Bronchial epithelial cell (primary cell): ENCODE data around the gene ARHGAP15. TPM values are rescaled to one million over a fixed set of nuclear protein-coding genes. Genes with fewer than 3 reads are reported as not detected.

Experiments used
- DNase-seq: peaks from one replicate; pipeline ENCODE4 v3.0.0-alpha.2; 2010; ENCODE audit warnings: low read depth
- FAIRE-seq: peaks from 2 replicates; lab custom pipeline; 2011; peaks lifted over from hg19 to GRCh38; lab: Jason Lieb, UNC
- H3K27me3 ChIP-seq: 2 replicates; pipeline ENCODE4 v1.5.1; 2011; ENCODE audit warnings: low read length; ENCODE audit not compliant: control insufficient read depth, insufficient read depth
- H3K36me3 ChIP-seq: 2 replicates; pipeline ENCODE4 v1.5.1; 2011; ENCODE audit warnings: low read length; ENCODE audit not compliant: control insufficient read depth, insufficient read depth
- H3K4me3 ChIP-seq: 2 replicates; pipeline ENCODE4 v1.5.1; 2011; ENCODE audit warnings: mild to moderate bottlenecking, low read depth, low read length, control low read depth
- total RNA-seq: library from RNA; depleted of rRNA; stranded (reverse); fragments of >200 nt; gene quantifications from 2 replicates; pipeline ENCODE4 v1.2.1, GENCODE V29; 2014
- TF ChIP-seq, protein P1 (sequence below): IDR thresholded peaks from 2 replicates; pipeline ENCODE4 v1.5.1; 2011; ENCODE audit warnings: mild to moderate bottlenecking, moderate library complexity, low read length, control low read depth, inconsistent platforms; ENCODE audit not compliant: insufficient read depth, severe bottlenecking

ARHGAP15 gene
- total RNA-seq, 1 donor from 2014 or later, result not detected

DNA sequence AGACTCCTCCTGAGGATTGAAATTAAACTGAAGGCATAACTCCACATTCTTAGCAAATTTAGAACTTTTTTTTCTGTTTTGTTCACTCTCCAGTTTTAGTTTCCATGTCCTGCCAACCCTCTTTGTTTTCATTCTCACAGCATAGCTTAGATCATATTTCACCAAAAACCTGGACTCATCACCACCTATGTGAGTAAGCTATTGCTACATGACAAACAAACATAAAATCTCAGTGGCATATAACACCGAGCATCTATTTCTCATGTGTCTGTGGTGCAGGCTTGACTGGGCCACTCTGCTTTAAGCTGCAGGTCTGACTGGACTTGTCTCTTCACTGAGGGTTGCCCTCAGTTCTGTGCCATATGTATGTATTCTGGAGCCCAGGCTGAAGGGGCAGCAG is 385.2 kb downstream of the ARHGAP15 start:
- peak; percentile 70 for DNase-seq
- TF ChIP-seq, protein P1, sequence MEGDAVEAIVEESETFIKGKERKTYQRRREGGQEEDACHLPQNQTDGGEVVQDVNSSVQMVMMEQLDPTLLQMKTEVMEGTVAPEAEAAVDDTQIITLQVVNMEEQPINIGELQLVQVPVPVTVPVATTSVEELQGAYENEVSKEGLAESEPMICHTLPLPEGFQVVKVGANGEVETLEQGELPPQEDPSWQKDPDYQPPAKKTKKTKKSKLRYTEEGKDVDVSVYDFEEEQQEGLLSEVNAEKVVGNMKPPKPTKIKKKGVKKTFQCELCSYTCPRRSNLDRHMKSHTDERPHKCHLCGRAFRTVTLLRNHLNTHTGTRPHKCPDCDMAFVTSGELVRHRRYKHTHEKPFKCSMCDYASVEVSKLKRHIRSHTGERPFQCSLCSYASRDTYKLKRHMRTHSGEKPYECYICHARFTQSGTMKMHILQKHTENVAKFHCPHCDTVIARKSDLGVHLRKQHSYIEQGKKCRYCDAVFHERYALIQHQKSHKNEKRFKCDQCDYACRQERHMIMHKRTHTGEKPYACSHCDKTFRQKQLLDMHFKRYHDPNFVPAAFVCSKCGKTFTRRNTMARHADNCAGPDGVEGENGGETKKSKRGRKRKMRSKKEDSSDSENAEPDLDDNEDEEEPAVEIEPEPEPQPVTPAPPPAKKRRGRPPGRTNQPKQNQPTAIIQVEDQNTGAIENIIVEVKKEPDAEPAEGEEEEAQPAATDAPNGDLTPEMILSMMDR, result no peak
- H3K27me3 ChIP-seq, result no peaks in the 10 kb centered on the region
- no peak for FAIRE-seq
- H3K36me3 ChIP-seq, result no peaks in the 10 kb centered on the region
- no peak overlapping the region for H3K4me3 ChIP-seq

- H3K27me3 ChIP-seq, result no peaks in the 10 kb centered on the region
- no peak overlapping the region for H3K4me3 ChIP-seq
- no peaks in the 10 kb centered on the region for H3K36me3 ChIP-seq
- DNase-seq (no peak), FAIRE-seq (no peak)
- TF ChIP-seq, protein P1, result no peak
These were observed 386.1 kb downstream of the ARHGAP15 start for GRCh38 chr2:143515318-143515717.

DNA sequence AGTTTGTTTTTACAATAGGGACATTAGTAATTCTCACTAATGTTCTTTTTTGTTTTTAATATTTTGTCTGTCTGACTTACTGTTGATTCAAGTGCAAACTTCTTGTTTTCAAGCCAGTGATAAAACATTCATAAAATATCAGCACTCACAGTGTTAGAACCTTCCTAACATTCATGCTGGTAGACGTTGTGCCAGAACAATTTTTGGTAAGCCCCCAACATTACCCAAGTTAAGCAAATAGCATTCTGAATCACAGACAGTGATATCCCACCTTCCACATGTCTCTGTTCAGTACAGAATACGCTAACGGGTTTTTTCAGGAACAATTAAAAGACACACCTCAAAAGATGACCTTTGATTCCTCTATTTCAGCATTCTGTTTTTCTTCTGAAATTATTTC is 390.3 kb downstream of the ARHGAP15 start:
- TF ChIP-seq, protein P1, result no peak
- FAIRE-seq, result no peak

GRCh38 chr2:143521396-143521795 is 392.2 kb downstream of the ARHGAP15 start:
- Histone ChIP-seq H3K4me3 (no peak overlapping the region), H3K27me3 (peaks cover 1% of the 10 kb centered on the region), H3K36me3 (no peaks in the 10 kb centered on the region)
- DNase-seq, result no peak
- no peak for FAIRE-seq
- TF ChIP-seq, protein P1, result no peak

More for the DNA sequence above, 390.3 kb downstream of the ARHGAP15 start:
- DNase-seq, result no peak
- Histone ChIP-seq H3K27me3 (peaks cover 1% of the 10 kb centered on the region), H3K36me3 (no peaks in the 10 kb centered on the region), H3K4me3 (no peak overlapping the region)

DNA sequence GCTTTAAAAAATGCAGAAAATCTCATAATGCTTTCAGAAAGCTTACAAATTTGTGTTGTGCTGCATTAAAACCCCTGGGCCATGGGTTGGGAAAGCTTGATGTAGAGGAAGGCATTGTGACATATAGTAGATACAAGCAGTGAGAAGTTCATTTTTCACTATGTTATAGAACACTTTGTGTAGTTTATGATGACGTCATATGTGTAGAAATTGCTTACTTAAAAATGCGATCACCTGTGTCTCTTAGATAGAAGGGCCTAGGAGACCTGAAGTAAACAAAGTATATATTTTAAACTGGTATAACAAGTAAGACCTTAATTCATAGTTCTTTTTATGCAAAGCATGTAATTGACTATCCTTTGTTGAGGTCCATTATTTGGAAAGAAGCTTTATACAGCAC is 393.5 kb downstream of the ARHGAP15 start:
- no peaks in the 10 kb centered on the region for H3K36me3 ChIP-seq
- DNase-seq (no peak), FAIRE-seq (no peak)
- H3K27me3 ChIP-seq, result peaks cover 1% of the 10 kb centered on the region
- no peak overlapping the region for H3K4me3 ChIP-seq
- TF ChIP-seq, protein P1, result no peak

DNA sequence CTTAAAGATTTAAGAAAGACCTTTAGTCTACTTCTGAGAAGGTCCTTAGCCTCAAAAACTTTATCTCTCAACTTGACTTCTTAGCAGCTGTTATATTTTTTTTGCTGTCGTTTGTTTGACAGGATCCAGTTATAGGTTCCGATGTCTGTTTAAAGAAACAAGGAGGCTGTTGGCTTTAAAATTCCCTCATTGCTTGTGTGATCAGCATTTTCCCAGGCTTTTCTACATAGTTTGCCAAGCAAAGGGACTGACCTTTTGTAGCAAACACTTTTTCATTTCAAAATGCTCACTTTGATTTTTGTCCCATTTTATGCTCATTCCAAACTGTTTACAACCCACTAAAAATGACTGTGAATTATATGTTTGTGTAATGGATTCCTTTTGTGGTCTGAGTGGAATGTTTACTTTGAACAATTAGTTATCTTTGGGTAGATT is 394.9 kb downstream of the ARHGAP15 start:
- Histone ChIP-seq H3K4me3 (no peak overlapping the region), H3K36me3 (no peaks in the 10 kb centered on the region), H3K27me3 (peaks cover 1% of the 10 kb centered on the region)
- no peak for FAIRE-seq
- TF ChIP-seq, protein P1, result no peak
- no peak for DNase-seq
